Heart left ventricle (tissue), 13 donors: ENCODE results near the gene ESR2.

Experiments used
- POLR2A ChIP-seq, 2 donors: fragments of 450-650 bp; IDR thresholded peaks; one replicate each; pipeline ENCODE4 v1.6.1; 2017; ENCODE audit warnings: antibody characterized with exemption in 2 of 2, mild to moderate bottlenecking in 2 of 2, moderate library complexity in 2 of 2
- TF ChIP-seq, protein P1 (sequence below), 12 donors: fragments of 200-600 bp; sonication (generic) in 4 of 12; IDR thresholded peaks; one replicate each; pipeline versions ENCODE4 v1.5.0 to v1.8.0; 2018 to 2022; ENCODE audit warnings: antibody characterized with exemption in 12 of 12, mild to moderate bottlenecking in 5 of 12
- donor health status: ischemic (EF 13 %, LVEDD 7.1; RV severe dilation, severe dysfunction).
- donor health status: DM: no; HTN: yes; CAD: no.
- donor health status: DM: no; HTN: no; CAD: no.
- donor health status: ischemic (EF 25% LVEDD 6.9; RV normal size, moderate dysfunction).
- donor health status: ischemic (EF 25% LVEDD 5.7; RV mildly dilated, moderate dysfunction).
- donor health status: ischemic (EF 35%, LVEDD 5.7; RV mildly dilated, moderate dysfunction).
- donor health status: nonischemic (EF 11% LVEDD 7.7; RV severe dilation, severe dysfunction).
- donor health status: DM: yes; HTN: yes; CAD: no.
- donor health status: PGD.
- donor health status: ischemic (EF 29% LVEDD 5.4; RV normal size, mild dysfunction).
- donor health status: nonischemic (EF 23%, LVEDD 6.1; RV moderate dilation, normal function).

DNA sequence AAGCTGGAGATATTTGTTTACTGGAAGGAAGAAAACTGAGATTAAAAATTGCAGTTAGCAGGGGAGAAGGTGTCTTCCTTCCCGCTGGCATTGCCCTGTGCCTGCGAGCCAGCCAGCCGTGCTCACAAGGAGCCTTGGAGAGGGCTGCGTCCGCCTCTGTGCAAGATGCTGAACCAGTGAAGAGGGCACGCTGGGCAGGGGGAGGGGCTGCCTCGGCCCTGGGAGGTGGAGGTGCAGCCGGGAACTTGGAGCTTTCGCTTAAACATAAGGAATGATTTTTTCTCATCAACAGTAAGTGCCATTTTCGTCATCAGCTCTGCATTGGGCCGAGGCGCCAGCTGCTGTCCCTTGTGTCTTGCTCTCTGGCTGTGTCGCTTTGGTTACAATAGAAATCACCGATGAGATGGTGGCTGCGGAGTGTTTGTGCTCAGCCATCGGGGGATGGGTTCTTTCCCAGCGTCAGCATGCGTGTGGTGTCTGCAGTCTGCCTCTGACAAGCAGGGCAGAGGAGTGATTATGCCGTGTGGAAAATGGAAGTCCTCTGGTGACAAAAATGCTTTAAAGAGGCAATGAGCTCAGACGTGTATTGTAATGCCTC lies 97.3 kb downstream of the ESR2 start:
- TF ChIP-seq, protein P1, sequence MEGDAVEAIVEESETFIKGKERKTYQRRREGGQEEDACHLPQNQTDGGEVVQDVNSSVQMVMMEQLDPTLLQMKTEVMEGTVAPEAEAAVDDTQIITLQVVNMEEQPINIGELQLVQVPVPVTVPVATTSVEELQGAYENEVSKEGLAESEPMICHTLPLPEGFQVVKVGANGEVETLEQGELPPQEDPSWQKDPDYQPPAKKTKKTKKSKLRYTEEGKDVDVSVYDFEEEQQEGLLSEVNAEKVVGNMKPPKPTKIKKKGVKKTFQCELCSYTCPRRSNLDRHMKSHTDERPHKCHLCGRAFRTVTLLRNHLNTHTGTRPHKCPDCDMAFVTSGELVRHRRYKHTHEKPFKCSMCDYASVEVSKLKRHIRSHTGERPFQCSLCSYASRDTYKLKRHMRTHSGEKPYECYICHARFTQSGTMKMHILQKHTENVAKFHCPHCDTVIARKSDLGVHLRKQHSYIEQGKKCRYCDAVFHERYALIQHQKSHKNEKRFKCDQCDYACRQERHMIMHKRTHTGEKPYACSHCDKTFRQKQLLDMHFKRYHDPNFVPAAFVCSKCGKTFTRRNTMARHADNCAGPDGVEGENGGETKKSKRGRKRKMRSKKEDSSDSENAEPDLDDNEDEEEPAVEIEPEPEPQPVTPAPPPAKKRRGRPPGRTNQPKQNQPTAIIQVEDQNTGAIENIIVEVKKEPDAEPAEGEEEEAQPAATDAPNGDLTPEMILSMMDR (IDR thresholded peaks at IDR 0.05) = no peak
- TF ChIP-seq POLR2A (IDR thresholded peaks at IDR 0.05) = no peak
